Medulla oblongata (tissue), 1 donor: ENCODE data around the gene NTRK3.
"Not testable (repeated sequence)": the region's sequence is repeated elsewhere in the genome, so short reads cannot be mapped to it uniquely, and the experiment has no call there.

Source experiments
- DNase-seq: peaks from one replicate; pipeline ENCODE4 v3.0.0-alpha.2; 2015; ENCODE audit errors: extremely low spot score

The NTRK3 gene

DNA sequence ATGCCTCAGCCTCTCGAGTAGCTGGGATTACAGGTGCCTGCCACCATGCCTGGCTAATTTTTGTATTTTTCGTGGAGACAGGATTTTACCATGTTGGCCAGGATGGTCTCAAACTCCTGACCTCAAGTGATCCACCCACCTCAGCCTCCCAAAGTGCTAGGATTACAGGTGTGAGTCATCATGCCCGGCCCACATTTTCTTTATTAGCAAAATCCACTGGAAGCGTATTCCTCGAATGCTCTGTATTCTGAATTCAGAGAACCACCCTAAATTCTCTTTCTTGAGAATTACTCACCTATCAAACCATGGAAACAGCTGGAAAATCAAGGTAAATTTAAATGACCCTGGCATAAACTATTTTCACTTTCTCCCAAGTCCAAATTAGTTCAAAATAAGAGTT lies 223.1 kb downstream of the NTRK3 start:
- DNase-seq, result not testable (repeated sequence)

GRCh38 chr15:88032787-88033186 lies 223.8 kb downstream of the NTRK3 start:
- DNase-seq, result no peak

DNA sequence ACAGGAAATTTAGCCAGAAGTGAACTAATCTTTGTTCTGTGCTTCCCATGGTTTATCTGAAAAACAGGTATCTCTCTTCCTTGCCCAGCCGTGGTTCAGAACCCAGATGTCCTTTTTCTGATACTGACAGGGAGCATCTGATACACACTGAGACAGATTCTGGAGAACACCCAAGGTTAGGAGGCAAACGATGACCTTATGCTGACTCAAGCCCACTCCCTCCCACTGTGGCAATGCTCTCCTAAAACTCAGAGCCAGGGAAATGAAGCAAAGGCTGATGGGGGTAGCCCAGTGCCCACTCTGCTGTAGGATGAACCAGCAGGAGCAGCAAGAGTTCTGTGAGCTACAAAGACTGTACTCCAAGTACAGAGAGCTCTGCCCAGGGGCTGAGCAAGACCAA lies 225.1 kb downstream of the NTRK3 start:
- DNase-seq, result no peak

DNA sequence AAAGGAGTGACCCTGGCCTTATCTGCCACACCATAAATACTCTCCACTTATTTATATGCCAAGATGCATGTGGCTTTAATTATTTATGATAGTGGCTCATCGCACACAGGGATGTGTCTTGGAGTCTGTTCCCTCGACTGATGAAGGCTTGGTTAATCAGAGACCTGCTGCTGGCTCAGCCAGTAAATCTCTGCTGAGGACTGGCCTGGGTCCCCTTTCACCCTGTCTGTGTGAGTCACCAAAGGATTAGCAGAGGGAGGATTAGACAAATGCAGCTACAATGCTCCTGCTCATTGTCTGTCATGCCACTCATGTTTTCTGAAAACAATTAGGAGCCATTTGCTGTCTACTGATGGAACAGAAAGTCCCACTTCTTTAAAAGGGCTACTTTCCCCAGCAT lies 226.8 kb downstream of the NTRK3 start:
- no peak for DNase-seq

GRCh38 chr15:88028024-88028423 lies 228.5 kb downstream of the NTRK3 start:
- no peak for DNase-seq

- DNase-seq, result no peak
Observed at GRCh38 chr15:88023914-88024313, 232.6 kb downstream of the NTRK3 start.

GRCh38 chr15:88022716-88023115 lies 233.8 kb downstream of the NTRK3 start:
- DNase-seq, result no peak

- DNase-seq, result no peak
Observed at GRCh38 chr15:88021601-88022000, 234.9 kb downstream of the NTRK3 start.

- DNase-seq, result no peak
Observed at GRCh38 chr15:88020806-88021205, 235.7 kb downstream of the NTRK3 start.

GRCh38 chr15:88019656-88020055 lies 236.9 kb downstream of the NTRK3 start:
- DNase-seq, result no peak

GRCh38 chr15:88018869-88019641 lies 237.5 kb downstream of the NTRK3 start:
- DNase-seq, result no peak

GRCh38 chr15:88017753-88018152 lies 238.8 kb downstream of the NTRK3 start:
- no peak for DNase-seq

DNA sequence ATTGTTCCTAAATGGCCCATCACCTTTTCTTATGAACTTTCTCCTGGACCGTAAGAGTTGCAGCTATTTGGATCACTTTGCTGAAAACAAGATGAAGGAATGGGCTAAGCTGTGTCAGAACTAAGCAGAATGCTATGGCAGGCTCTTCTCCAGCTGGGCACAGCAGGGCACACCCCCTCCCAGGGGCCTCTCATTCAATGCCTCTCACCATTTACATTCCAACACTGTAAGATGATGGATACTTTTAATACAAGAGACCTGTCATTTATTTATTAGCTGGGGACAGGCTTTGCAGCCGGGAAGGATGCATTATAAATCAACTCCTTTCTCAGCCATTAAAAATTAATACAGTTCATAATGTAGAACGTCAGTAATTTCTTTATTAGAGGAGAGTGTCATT lies 240.1 kb downstream of the NTRK3 start:
- no peak for DNase-seq

GRCh38 chr15:88015228-88015860 lies 241.2 kb downstream of the NTRK3 start:
- no peak for DNase-seq

DNA sequence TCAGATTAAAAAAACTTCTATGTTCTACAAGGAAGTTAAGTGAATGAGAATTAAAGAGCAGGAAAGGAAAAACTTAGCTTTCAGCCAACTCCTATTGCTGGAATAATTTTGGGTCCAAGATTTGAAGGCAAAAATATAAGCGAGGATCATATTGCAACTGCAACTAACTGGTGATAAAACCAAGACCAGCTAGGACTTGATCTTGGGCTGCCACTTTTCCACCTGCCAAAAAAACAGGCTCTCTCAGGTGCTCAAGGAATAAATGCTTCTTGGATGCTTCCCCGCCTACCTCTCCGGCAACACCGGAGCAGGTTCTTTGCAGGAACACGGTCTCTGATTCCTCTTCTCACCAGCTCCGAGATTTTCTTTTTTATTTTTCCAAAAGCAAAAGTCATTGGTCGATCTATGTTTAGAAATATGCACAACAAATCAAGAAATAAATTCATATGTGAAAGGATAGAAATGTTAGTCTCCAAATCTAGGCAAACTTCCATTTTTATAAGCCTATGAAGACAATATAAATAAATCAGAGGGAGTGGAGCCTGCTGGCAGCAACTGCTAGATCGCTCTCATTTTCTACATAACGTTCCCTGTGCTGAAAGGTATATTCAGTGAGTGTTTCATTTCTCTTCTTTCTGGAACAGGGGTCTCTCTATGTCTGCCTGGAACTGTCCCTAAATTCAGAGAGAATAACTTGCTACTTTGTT lies 241.9 kb downstream of the NTRK3 start:
- DNase-seq, result no peak

GRCh38 chr15:88013111-88013510 lies 243.4 kb downstream of the NTRK3 start:
- DNase-seq, result no peak

DNA sequence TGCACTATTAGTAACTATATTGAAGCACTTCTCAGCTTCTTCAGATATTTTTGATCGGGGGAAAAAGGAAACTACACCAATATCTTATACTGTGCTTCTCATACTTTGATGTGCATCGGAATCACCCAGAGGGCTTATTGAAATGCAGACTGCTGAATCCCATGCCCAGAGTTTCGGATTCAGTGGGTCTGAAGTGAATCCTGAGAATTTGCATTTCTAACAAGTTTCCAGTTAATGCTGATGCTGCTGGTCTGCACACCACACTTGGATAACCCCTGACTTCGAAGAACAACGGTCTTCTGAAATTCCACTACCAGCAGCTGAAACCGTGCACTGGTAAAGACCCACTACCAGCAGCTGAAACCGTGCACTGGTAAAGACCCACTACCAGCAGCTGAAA lies 243.9 kb downstream of the NTRK3 start:
- no peak for DNase-seq

DNA sequence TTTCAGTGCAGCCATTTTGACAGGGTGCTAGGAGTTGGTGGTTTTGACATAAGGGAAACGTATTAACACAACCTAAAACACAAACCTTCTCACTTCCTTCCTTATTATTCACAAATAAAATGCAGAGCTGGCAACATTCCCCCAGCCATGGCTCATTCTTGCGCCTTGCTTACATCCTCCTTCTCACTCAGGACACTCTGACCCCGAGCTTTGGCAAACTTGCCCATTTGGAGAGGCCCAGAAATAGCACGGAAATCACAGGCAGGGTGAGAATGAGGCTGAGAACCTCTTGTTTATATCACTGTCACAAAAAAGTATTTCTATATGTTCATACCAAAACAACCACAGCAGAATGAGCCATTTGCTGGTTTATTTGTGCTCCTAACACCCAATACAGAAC lies 244.3 kb downstream of the NTRK3 start:
- no peak for DNase-seq

- DNase-seq, result no peak
Observed at GRCh38 chr15:88011533-88011932, 245.0 kb downstream of the NTRK3 start.

DNA sequence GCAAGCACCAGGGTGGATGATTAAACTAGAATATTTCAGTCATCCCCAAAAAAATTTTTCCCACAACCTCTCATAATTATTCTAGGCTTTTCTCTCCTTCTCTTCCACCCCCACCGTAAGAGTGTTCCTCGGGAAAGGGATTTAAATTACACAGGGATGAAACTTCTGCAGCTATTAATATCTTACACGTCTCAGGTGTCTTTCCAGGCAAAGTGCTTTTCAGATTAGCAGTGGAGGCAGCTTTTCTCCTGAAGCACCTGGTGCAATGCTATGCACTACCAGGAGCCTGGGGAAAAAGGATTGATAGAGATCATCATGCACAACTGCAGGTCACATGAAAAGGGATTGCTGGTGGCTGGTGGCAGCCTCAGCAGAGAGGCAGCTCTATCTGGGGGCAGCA lies 250.4 kb downstream of the NTRK3 start:
- DNase-seq, result no peak

DNA sequence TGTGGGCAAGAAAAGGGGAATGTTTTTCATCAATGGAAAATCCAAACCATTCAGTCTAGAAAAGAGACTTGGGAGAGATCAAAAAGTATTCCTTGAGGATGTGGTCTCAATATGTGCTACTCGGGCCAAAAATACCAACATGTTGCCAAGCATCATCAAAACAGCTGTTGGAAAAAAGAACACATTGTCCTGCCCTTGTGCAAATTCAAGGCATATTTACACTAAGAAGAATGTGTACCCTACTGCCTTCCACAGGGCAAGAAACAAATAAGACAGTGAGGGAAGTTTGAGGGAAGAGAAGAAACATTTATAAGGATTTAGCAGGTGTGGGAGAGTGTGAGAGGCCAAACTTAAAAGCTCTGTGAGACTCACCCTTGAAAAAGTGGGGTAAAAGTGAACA lies 252.1 kb downstream of the NTRK3 start:
- no peak for DNase-seq

GRCh38 chr15:88003541-88004327 lies 252.8 kb downstream of the NTRK3 start:
- no peak for DNase-seq
